HG03045 (cell line): ENCODE measurements around the gene TMIE.
"Not testable (repeated sequence)": the region's sequence is repeated elsewhere in the genome, so short reads cannot be mapped to it uniquely, and the experiment has no call there.

ENCODE experiments used
- ATAC-seq: cut with Tn5 transposase; IDR thresholded peaks from one replicate; pipeline ENCODE4 v1.9.1; 2021; ENCODE audit warnings: mild to moderate bottlenecking, moderate library complexity; ENCODE audit not compliant: unreplicated experiment

The TMIE gene

GRCh38 chr3:46682974-46683373 is 18.2 kb upstream of the TMIE start:
- no peak for ATAC-seq

GRCh38 chr3:46684891-46685290 is 16.3 kb upstream of the TMIE start:
- ATAC-seq = no peak

DNA sequence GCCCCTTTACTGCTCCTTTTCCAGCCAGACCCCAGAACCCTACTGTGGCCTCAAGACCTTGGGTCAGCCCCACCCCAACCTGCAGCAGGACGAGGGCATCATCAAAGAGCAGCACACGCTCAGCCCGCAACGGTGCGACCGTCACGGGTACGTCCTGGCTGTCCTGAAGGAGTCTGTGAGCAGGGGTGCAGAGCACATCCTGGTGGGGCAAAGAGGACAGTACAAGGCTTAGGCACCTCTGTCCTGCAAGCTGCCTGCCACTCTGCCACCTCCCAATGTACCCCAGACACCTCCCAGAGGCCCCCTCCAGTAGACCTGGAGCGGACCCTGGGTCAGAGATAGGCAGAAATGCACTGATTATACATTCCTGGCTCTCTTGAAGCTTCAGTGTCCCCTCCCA is 15.7 kb upstream of the TMIE start:
- ATAC-seq = no peak

GRCh38 chr3:46690798-46691197 is 10.4 kb upstream of the TMIE start:
- no peak for ATAC-seq

- no peak for ATAC-seq
These were observed 8.6 kb upstream of the TMIE start for GRCh38 chr3:46692566-46692990.

DNA sequence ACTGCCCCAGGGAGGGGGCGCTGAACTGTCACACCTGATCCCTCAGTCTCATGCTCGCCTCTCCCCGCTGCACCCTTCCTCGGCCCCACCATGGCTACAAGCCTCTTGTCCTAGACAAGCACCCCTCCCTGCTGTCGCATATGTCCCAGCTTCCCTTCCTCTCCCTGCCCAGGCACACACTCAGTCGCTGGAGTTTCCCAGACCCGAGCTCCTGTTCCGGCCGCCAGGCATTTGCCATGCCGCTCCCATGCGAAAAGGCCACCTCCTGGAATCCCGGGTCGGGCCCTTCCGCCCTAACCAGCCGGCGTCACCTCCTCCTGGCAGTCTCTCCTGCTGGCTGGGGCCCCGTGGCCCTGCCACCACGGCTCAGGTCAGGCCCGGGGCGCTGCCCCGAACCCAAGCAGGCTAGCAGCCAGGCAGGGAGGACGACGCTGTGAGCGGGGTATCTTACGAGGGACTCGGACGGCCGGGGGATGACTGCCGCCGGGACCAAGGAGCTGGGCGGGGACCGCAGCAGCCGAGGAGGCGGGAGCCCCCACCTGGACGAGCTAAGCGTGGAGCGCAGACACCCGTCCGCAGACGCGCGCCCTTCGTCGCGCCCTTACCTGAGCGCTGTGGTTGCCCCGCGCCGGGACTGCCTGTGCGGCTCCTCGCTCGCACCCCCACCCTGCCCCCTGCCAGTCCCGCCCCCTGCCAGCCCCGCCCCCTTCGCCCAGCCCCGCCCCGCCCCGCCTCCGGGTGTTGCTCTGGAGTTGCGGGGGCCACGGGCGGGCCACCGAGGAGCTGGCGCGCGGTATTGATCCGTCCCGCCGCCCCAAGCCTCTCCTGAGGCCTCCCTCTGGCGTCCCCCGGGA is 7.9 kb upstream of the TMIE start, which contains the start of gene ALS2CL:
TSS of gene ALS2CL (minus strand) at position 642 of the 854 bp plus-strand sequence. CDS start 4,239 bp downstream, outside the sequence.
- ATAC-seq = no peak

DNA sequence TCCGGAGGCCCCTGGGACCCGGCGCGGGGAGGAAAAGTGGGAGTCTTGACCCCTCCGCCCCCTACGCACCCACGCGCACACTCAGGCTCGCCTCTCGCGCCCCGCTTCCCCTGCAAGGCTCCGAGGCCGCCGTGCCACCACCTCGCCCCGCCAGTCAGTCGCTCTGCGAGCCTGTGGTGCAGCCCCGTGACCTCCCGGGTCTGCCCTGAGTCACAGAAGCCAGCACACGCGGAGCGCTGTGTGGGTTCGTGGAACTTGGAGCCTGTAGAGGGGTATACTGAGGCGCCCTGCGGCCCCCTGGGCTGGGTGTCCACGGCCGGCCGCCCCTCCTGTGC is 7.3 kb upstream of the TMIE start:
- ATAC-seq = no peak

DNA sequence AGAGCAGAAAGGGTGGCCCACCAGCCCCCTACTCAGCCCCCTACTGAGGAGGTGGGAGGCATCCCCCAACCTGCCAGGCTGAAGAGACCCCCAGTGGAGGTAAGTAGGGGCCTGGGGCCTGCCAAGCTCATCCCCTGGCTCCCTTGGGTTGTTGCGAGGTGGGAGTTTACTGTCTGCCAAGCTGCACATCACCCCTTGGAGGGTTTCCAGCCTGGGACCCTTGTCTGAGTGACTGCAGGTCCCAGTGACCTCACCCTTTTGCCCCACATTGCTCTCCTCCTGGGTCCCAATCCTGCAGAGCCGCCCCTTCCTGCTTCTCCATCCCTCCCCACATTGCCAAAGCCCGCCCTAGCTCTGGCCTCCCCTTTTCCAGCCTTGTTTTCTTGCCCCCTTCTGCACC is 6.7 kb upstream of the TMIE start:
- ATAC-seq = no peak

DNA sequence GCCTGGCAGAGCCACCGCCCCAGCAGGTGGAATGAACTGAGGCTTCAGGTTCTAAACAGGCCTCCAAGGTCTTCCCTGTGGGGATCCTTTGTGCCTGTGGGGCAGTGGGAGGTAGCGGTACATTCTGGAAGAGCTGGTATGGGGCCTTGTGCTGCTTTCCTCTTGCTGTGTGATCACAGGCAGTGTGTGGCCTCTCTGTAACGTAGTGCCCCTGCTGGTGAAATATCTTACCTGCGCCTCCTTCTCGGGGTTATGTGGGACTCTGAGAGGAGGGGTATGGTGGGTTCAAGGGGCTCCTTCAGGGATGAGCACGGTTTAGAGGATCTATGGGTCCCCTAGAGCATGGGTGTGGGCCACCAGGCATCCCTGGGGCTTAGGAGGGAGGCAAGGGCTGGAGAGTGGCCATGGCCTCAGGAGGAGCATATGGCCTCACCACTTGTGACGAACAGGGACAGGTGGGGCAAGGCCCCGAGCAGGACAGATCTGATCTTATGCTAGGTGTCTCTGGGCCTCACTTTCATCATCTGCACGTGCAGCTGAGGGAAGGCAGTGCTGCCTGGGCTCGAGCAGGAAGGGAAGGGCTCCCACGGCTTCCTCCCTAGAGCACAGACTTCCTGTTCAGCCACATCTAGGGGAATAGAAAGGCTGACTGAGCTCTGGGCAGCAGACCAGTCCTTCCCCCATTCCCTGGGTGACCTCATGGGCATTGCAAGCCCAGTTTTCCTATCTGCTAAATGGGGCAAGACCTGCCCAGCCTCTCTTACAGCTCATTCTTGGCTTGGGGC is 5.8 kb upstream of the TMIE start:
- ATAC-seq = no peak

GRCh38 chr3:46695962-46696894 is 5.0 kb upstream of the TMIE start:
- no peak for ATAC-seq

- no peak for ATAC-seq
These were observed 1.3 kb upstream of the TMIE start for GRCh38 chr3:46699676-46700523.

DNA sequence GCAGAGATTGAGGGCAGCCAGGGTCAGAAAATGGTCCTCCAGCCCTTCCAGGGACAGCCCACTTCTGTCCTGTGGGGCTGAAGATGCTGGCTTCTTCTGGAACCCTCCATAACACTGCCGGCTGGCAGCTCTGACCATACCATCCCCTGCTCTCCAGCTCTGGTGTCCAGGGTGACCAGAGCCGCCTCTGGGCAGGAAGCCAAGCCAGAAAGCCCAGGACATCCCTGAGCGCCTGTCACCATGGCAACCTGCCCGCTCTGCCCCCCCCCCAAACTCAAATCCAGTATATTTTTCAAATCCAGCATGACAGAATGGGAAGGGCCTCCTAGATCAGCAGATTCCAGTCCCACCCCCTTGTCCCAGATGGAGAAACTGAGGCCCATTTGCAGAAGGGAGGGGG is 420 bp upstream of the TMIE start:
- ATAC-seq = no peak

DNA sequence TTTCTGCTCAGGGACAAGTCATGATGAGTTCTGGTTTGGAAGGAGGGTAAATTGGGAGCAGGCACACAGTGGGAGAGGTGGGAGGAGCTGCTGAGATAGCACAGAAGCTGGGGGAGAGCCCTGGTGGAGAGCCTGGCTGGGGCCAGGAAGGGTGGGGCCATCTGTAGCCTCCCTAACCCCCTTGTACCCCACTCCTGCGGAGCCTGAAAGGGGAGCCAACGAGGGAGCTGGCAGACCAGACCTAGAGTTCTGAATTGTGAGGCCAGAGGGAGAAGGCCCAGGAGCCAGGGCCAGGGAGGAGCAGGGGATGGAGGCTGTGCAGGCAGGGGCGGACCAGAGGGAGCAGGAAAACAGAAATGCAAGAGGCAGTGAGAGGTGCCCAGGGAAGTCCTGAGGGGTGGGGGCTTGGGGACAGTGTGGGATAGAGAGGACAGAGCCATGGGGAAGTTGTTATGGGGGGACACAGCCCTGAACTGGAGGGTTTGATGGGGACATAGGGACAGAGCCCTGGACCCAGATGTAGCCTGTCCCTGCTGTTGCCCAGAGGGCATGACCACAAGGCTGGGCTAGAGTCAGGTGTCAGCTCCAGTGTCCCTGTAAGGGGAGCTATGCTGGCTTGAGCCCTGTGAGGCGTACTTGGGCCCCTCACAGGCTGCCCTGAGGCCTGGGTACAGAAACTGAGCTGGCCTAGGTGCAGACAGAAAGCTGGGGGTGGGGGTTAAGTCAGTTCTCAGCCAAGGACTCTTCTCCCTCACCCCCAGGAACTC is 1.2 kb downstream of the TMIE start:
- no peak for ATAC-seq

DNA sequence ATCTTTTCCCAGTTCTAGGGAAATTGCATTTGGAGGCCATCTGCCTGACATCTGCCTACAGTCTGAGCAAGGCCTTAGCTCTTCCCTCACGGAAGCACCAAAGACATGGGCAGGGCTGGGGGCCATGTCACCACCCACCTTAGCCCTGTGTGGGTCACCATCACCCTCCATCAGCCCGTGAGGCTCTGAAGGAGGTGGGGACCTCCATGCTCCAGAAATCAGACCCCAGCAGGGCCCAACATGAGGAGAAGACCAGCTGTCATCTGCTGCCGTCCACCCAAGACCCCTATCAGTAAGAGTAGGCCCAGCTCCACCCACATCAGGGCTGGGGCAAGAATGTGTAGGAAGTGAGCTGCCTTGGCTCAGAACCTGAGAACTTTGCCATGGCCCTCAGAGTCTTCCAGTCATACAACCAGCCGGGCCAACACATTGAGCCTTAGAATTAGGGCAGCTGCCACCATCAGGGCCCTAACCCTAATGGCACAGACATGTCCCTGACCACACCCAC is 1.9 kb downstream of the TMIE start:
- ATAC-seq = no peak

DNA sequence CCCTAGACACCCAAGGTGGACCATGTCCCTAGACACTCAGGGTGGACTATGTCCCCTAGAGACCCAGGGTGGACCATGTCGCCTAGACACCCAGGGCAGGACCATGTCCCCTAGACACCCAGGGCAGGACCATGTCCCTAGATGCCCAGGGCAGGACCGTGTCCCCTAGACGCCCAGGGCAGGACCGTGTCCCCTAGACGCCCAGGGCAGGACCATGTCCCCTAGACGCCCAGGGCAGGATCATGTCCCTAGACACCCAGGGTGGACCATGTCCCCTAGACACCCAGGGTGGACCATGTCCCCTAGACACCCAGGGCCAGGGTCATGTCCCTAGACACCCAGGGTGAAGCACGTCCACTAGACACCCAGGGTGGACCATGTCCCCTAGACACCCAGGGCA is 3.2 kb downstream of the TMIE start:
- ATAC-seq = not testable (repeated sequence)

DNA sequence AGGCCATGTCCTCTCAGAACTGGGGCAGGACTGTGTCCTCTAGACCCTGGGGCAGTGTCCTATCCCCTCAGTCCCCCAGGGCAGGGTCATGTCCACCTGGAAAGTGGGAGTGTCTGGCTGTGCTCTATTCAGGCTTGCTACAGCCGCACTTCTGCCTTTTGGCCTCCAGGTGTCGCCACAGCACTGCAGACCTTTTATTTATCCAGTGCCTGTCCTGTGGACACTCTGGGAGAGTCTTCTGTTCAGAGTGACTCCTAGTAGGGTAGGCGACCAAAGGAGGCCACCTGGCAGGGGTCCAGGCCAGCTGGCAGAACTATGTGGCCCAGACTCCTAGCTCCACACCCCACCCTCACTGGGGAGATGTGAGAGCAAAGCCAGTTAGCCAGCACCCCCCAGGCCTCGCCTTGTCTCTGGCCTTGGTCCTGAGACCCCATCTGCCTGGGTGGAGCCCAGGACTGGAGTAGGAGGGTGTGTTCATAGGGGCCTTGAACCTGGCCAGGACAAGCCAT is 3.9 kb downstream of the TMIE start:
- no peak for ATAC-seq

- ATAC-seq = no peak
These were observed 4.8 kb downstream of the TMIE start for GRCh38 chr3:46705751-46706552.
